ENCODE measurements around the gene PLK3.
A peak's percentile ranks its signal among the peaks of the same experiment; 100 is the strongest.

The PLK3 gene

DNA sequence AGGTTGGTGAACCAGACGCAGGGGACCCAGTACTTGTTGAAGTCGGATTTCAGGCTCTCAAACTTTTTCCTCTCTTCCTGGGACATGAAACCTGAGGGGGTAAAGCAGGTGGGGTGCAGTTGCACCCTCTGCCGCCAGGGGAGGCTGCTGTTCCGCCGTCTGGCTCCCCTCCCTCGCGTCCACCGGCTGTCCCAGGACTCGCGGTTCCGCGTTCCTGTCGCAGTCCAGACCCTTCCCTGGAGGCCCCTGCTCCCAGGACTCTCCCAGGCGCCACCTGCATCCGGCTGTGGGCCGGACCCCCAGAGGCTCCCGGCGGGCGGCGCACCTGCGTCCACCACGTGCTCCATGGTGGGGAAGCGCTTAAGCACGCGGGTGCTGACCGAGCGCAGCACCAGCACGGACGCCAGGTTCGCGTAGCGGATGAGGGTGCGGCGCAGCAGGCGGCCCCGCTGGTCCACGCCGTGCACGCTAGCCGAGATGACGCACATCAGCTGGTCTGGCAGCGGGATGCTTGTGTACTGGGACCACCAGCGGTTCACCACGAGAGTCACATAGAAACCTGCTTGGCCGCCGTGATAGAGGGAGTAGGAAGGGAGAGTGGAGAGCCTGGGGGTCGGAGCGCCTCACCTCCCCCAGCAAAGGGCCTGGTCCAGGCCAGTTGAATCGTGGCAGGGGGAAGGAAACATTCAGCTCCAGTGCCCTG is 13.9 kb upstream of the PLK3 start:
- peak overlapping the region; percentile 84 for H3K4me3 ChIP-seq (ENCODE audit: low read length)
- no peaks in the 10 kb centered on the region for H3K27me3 ChIP-seq (ENCODE audit: low read depth, low read length)
- no peaks in the 10 kb centered on the region for H3K9me3 ChIP-seq (ENCODE audit: insufficient read depth, low read length)
- H3K27ac ChIP-seq (ENCODE audit: low read length): 0 out of 2 replicates have a peak overlapping the region, but pooled peaks have one; percentile 8
- no peaks in the 10 kb centered on the region for H4K20me1 ChIP-seq (ENCODE audit: insufficient read depth, low read length)
- peak overlapping the region; percentile 73 for H3K9ac ChIP-seq (ENCODE audit: low read length)
- no peaks in the 10 kb centered on the region for H3K79me2 ChIP-seq (ENCODE audit: low read length)
- TF ChIP-seq, protein P1, sequence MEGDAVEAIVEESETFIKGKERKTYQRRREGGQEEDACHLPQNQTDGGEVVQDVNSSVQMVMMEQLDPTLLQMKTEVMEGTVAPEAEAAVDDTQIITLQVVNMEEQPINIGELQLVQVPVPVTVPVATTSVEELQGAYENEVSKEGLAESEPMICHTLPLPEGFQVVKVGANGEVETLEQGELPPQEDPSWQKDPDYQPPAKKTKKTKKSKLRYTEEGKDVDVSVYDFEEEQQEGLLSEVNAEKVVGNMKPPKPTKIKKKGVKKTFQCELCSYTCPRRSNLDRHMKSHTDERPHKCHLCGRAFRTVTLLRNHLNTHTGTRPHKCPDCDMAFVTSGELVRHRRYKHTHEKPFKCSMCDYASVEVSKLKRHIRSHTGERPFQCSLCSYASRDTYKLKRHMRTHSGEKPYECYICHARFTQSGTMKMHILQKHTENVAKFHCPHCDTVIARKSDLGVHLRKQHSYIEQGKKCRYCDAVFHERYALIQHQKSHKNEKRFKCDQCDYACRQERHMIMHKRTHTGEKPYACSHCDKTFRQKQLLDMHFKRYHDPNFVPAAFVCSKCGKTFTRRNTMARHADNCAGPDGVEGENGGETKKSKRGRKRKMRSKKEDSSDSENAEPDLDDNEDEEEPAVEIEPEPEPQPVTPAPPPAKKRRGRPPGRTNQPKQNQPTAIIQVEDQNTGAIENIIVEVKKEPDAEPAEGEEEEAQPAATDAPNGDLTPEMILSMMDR (IDR thresholded peaks at IDR 0.05; ENCODE audit: low read depth, low read length): peak; percentile 78
- no peak for TF ChIP-seq EZH2phosphoT487 (IDR thresholded peaks at IDR 0.05; ENCODE audit: low read depth)
- H3K4me1 ChIP-seq (ENCODE audit: low read length): peaks cover 27% of the 10 kb centered on the region
- H3K36me3 ChIP-seq (replicated peaks; ENCODE audit: low read depth, low read length): peaks cover 6% of the 10 kb centered on the region
- H2AFZ ChIP-seq (ENCODE audit: low read depth, low read length): peak overlapping the region; percentile 72
- H3K4me2 ChIP-seq (ENCODE audit: low read length): peak overlapping the region; percentile 88

DNA sequence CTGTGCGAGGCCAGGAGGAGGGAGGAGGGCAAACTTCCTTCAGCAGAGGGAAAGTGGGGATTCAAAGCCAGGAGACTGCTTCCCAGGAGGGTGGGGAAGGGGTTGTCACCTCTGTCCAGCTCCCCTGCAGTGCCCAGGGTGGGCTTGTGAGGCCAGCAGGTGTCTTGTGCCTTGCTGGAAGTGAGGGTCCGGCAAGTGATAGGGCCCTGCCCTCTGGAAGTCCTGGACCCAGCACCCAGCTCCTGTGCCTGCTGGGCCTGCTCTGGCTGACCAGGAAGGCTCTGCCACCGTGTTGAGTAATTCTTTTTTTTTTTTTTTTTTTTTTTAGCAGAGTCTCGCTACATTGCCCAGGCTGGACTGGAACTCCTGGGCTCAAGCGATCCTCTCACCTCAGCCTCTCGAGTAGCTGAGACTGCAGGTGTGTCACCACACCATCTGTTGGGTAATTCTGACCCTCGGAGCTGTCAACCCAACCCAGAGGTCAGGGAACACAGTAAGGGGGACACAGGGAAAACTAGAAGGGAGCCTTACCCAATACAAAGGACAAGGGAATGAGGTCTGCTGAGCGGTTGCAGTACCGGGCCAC is 13.2 kb upstream of the PLK3 start:
- no peaks in the 10 kb centered on the region for H4K20me1 ChIP-seq (ENCODE audit: insufficient read depth, low read length)
- no peaks in the 10 kb centered on the region for H3K27me3 ChIP-seq (ENCODE audit: low read depth, low read length)
- peaks cover 2% of the 10 kb centered on the region for H3K36me3 ChIP-seq (replicated peaks; ENCODE audit: low read depth, low read length)
- H3K9me3 ChIP-seq (ENCODE audit: insufficient read depth, low read length): no peaks in the 10 kb centered on the region
- peak overlapping the region; percentile 72 for H2AFZ ChIP-seq (ENCODE audit: low read depth, low read length)
- H3K9ac ChIP-seq (ENCODE audit: low read length): peak overlapping the region; percentile 73
- no peaks in the 10 kb centered on the region for H3K79me2 ChIP-seq (ENCODE audit: low read length)
- H3K4me3 ChIP-seq (ENCODE audit: low read length): peak overlapping the region; percentile 84
- no peak overlapping the region for H3K27ac ChIP-seq (ENCODE audit: low read length)
- TF ChIP-seq EZH2phosphoT487 (IDR thresholded peaks at IDR 0.05; ENCODE audit: low read depth): no peak
- TF ChIP-seq, protein P1 (IDR thresholded peaks at IDR 0.05; ENCODE audit: low read depth, low read length): no peak
- H3K4me1 ChIP-seq (ENCODE audit: low read length): peaks cover 27% of the 10 kb centered on the region
- peak overlapping the region; percentile 88 for H3K4me2 ChIP-seq (ENCODE audit: low read length)

DNA sequence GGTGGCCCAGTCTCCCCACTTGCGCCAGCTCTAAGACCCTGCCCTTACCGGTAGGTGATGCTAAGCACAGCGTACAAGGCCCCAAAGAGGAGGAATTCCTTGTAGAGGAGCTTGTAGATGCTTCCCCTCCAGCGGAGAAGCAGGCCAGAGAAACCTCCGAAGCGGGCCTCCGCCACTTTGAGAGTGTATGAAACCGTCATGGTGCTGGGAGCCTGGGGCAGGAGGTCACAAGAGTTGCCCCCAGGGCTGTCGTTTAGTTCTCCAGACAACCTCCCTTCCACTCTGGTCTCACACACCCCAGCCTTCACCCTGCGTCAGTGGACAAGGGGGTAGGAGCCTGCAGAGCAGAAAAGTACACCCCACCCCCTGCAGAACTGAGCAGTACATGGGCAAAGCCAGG is 12.7 kb upstream of the PLK3 start:
- no peak overlapping the region for H3K4me3 ChIP-seq (ENCODE audit: low read length)
- H3K27me3 ChIP-seq (ENCODE audit: low read depth, low read length): no peaks in the 10 kb centered on the region
- H3K4me1 ChIP-seq (ENCODE audit: low read length): peaks cover 27% of the 10 kb centered on the region

More for the DNA sequence above, 12.7 kb upstream of the PLK3 start:
- no peaks in the 10 kb centered on the region for H3K9me3 ChIP-seq (ENCODE audit: insufficient read depth, low read length)
- TF ChIP-seq EZH2phosphoT487 (IDR thresholded peaks at IDR 0.05; ENCODE audit: low read depth): no peak
- TF ChIP-seq, protein P1 (IDR thresholded peaks at IDR 0.05; ENCODE audit: low read depth, low read length): no peak
- no peak overlapping the region for H3K9ac ChIP-seq (ENCODE audit: low read length)
- no peak overlapping the region for H3K4me2 ChIP-seq (ENCODE audit: low read length)
- H3K79me2 ChIP-seq (ENCODE audit: low read length): no peaks in the 10 kb centered on the region
- no peak overlapping the region for H2AFZ ChIP-seq (ENCODE audit: low read depth, low read length)
- no peaks in the 10 kb centered on the region for H3K36me3 ChIP-seq (replicated peaks; ENCODE audit: low read depth, low read length)
- H3K27ac ChIP-seq (ENCODE audit: low read length): no peak overlapping the region
- no peaks in the 10 kb centered on the region for H4K20me1 ChIP-seq (ENCODE audit: insufficient read depth, low read length)
